Stimulated activated CD8-positive, alpha-beta memory T cell treated with anti-CD3 and anti-CD28 coated beads, Interleukin-4, amount 100 ng/mL, for 4 hours (primary cell): ENCODE measurements around the gene TOP3B.

Experiments used
- DNase-seq, 2 donors: peaks; one replicate each; pipeline ENCODE4 v3.0.0-alpha.2; 2020; ENCODE audit warnings: low read depth in 2 of 2, low spot score in 1 of 2

Gene TOP3B

DNA sequence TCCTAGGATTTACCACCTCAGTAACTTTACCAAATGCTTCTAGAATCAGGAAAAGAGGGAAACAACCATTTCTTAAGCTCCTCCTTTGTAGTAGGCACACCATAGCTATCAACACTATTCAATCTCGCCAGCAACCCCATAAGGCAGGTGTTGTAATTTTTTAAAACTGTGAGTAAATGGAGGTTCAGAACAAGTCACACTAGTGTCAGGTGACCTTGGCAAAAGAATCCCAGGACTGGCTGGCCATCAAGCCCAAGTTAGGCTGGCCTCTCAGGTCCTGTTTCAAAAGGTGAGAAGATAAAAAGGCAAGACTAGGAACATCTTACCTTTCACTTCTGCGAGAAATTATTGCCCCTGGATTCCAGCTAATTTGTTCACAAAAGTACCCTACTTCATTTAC lies 713 bp downstream of the TOP3B start:
- no peak for DNase-seq

DNA sequence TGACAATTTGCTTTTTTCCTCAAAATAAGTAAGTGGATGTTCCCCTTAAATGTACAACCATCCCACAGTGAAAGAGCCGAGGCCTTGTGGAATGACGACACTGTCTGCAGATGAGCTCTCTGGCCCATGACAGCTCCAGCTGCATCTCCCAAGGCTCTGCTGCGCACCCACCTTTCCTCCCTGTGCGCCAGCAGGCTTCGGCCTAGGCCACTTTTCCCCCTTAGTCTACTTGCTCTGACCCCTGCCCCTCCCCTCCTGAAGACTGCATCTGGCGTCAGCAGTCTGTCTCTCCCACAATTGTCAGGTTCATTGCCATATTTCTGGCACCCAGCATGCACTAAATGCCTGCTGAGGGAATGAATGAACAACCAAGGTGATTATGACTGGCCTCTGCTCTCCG lies 2.0 kb downstream of the TOP3B start:
- DNase-seq, result no peak

DNA sequence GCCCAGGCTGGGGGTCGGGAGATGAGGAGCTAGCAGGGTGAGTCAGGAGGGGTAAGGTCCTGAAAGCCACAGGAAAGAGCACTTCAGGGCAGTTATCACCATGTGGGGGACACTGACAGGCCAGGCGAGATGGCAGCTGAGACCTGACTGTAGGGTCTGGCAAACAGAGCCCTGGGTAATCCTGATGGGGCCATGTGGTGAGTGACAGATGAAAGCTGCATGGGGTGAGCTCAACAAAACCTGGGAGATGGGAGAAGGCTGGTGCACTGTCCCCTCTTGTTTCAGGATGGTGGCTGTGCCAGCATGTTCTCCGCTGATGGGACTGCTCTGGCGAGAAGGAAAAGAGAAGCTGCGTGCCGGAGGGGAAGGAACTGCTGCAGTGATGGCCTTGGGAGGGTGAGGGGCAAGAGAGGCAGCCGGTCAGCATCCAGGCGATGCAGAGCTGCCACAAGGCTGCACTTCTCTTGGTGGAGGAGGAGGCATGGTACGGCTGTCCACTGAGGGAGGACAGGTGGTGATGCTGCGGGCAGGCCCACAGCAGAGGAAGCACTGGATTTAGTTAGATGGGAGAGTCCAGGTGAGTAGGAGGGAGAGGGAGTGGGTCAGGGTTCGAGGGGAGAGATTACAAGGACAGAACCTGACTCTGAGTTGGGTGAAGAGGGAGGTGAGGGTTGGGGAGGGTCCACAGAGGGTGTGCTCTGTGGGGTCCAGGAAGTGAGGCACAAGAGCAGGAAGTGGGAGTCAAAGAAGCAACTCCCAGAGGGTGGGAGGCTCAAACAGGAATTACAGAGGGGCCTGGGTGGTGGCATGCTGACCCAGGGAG lies 3.8 kb downstream of the TOP3B start:
- DNase-seq, result no peak

DNA sequence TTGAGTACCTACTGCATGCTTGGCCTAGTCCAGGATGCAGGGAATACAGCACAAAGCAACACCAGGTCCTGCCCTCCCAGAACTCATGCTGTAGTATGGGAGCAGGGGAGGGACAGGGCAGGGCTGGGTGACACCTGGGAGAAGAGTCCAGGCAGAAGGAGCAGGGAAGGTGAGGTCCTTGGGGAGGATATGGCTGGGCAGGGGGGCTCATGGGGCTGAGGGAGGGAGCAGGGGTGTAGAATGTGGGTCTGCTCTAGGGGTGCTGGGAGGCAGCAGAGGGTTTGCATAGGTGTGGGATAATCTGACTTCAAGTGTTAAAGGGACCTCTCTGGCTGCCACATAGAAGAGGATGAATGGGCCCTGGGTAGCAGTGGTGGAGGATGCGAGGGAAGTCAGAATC lies 4.8 kb downstream of the TOP3B start:
- DNase-seq, result no peak

DNA sequence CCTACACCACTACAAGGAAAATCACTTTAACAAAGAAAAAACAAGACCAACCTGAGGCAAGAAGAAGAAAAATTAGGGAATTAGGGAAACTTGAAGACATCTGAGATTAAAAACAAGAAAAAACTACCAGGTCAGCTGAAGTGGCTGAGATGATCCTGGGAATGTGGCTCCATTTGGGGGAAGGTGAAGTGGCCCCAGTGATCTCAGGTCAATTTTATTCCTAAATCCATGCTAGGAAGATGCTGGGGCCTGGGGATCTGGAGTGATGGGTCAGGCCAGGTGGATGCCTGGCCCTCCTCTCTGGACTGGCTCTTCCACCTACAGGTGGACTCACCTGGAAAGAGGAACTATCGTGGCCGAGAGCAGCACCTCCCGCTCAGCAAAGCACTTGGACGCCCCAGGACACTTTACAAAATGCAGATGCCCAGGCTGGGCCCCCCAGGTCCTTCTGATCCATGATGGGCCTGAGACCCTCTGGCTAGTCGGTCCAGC lies 6.7 kb downstream of the TOP3B start:
- no peak for DNase-seq

DNA sequence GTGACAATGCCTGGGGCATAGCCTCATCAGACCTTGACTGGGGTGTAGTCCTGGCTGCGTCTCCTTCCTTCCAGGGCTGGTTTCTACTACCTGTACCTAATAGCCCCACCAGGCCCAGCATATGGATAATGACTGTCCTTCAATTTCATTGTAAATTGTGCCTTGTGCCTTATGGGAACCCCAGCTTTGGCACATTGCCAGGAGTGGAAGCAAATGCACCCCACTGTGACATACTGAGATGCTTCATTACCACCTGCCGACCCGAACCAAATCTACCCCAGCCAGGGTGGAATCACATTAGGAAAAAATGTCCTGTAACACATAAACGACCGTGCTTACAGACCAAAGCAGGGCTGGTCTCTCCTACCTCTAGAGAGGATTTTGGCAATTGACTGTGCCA lies 7.3 kb downstream of the TOP3B start:
- DNase-seq, result no peak

DNA sequence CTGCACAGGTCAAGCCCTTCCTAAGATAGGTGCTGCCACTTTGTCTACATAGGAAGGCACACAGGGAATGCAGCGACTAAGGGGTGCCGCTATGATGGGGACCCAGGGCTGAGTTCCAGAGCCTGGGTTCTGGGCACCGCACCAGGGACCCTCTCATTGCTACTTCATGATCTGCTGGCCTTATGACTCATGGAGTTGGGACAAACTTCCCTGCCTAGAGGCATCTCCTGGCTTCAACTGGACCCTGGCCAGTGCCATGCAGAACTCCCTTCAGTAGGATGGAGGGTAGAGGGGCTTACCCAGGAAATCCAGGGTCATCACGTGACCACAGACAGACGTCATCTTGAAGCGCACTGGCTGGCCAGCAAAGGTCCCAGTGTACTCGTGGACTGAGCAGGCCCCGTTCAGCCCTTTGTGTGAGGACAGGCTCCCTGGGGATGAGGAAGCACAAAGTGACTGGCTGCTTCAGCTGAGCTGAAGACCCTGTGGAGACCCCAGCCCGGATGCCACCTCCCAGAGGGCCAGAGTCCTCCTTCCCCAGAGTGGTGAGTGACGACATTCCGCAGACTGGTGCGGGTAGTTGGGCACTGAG lies 8.4 kb downstream of the TOP3B start:
- no peak for DNase-seq

DNA sequence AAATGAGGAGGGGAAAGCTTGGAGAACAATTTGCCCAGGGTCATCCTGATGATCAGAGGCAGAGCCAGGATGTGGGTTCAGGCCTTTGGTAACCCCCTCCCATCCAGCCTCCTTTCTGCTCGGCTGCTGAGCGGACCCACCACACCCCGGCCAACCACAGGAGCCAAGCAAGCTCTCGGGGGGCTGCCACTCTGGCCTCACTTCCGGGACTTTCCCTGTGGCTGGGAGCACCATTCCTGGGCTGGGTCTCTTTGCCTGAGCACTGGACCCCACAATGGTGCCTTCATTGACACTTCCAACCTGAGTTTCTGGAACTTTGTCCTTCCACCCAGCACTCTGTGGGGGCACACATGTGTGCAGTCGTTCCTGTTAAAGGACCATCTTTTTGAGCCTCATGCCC lies 9.8 kb downstream of the TOP3B start:
- DNase-seq, result no peak

DNA sequence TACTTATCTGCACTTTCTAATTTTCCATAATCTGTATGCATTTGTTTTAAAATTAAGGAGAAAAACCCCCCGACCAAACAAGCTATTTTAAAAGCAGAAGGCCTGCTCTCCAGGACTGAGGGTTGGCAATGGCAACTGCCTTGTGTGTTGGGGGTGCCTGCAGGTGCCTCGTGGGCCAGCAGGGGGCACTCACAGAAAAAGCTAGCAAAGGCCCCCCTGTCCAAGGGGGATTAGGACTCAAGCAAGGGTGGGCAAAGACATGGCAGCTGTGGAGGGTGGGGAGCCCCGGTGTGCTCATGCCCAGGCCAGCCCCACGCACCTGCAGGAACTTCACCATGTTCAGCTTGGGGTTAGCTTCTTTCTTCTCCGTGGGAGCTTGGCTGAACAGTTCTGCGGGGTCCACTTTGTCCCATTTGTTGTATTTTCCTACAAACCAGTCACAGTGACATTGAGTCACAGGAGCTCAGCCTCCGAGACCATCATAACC lies 10.3 kb downstream of the TOP3B start:
- no peak for DNase-seq

DNA sequence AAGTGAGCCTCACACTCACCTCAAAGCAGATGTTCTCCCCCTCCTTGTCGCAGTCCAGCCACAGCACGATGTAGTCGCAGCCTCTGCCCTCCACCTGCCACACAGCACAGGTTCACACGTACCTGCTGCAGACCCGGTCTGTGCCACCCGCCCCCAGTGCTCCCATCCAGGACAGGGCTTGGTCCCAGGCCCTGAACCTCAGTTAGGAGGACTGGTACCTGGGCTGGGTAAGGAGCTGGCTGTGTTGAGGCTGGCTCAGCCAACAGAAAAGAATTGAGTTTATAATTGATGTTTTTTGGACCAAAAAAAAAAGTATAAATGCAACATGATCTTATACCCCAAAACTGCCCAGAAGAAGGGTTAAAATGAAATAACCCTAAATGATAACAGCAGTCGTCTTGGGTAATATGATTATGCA lies 10.7 kb downstream of the TOP3B start:
- DNase-seq, result no peak

DNA sequence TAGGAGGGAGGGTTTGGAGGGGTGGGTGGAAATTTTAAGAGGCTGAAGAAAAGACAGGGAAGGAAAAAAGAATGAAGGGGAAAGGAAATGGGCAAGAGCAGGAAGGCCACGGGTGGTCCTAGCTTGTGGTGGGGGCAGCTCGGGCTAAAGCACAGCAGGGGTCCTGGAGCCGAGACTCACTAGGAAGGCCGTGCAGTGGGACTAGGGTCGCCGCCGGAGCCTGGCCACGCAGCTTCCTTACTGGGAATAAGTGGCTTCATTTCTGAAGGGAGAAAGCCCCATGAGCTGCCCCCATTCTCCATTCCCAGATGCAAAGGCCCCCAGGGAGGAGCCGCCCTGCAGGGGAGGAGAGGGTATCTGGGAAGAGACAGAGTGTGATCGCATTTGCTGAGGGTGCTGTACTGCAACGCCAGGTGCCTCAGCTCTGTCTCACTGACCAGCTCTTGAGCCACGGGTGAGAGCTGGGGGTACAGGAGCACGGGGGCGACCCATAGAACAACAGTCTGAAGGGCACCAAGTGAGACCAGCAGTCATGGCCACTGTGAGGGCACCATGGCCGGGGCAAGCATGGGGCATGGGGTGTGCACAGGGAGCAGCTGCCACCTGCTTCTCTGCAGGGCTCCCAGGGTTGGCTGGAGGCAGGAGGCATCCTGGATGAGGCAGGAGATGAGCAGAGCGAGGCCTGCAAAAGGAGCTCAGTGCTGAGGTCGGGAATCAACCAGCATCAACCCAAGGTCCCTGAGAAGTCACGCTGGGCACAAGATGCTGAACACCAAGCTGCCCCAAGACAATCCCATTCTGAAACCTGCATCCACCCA lies 11.6 kb downstream of the TOP3B start:
- no peak for DNase-seq

DNA sequence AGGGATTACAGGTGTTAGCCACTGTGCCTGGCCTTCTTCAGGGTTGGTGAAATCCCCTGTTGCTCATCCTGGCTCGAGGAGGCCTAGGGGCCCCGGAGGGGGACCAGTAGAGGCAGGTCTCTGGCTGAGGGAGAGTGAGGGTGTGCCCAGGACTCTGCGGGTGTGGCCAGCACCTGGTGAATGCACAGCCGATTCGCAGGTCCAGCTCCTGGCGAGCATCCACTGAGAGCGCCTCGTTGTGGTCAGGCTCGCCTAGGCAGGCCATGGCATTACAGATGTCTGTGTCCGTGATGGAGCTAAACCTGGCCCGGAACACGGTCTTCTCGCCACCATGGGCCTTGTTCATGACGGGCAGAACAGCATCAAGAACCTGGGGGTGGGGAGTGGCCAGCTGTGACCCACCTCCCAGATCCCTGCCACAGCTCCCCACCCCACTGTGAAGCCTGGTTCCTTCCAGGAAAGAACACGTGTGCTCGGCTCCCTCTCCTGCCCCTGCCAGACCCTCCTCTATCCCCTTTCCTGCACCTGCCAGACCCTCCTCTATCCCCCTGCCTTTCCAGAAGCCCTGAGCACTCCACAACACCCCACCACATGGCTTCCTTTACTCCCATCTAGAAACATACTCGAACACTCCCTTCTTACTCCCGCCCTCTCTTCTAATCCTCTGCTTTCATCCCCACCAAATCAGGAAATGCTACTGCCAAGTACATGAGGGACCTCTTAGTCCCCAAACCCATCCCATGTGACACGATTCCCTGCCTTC lies 12.4 kb downstream of the TOP3B start:
- no peak for DNase-seq

DNA sequence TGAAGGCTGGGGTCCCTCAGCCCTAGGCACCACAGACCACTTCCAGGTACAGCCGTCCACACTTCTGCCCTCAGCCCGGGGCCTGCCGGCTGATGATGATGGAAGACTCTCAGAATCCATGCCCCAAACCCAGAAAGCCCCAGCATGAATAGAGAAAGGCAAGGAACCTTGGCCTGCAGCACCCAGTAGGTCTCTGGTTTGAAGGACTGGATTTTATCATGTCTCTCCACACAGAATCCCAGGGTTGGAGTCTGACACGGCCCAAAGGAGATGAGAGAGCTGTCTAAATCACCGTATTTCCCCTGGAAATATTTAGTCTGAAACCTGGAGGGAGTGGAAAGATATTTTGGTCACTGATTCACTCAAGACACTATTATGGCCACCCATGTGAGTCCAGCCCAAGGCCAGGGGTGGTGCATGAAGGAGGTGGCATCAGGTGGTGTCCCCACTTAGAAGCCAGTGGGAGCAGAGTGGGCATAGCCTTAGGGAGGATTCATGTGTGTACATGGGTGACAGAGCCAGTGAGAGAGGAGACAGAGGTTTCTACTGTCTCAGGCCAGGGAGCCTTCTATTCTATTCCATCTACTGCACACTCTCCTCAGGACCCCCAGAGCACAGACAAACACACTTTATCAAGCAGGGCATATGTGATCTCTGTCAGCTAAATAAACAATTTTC lies 14.0 kb downstream of the TOP3B start:
- no peak for DNase-seq

DNA sequence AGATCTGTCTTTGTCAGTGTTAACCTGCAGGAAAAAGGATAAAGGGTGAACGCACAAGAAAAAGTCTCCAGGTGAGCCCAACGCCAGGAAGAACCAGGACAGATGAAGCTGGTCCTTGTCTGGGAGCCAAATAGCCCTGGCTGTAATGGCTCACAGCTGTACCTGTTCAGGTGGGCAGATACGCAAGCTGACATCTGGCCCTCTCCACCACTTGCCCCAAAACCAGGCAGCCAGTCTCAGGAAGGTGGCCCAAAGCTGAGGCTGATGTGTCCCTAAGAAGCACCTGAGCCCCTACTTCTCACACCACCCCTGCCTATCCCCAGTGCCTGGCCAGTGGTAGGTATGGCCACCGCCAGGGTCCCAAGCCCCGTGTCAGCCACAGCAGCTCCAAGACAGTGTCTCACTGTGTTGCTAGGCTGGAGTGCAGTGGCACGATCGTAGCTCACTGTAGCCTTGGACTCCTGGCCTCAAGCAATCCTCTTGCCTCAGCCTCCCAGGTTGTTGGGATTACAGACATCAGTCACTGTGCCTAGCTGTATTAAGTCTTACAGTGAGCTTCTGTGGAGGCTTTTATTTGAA lies 14.8 kb downstream of the TOP3B start:
- DNase-seq, result no peak

DNA sequence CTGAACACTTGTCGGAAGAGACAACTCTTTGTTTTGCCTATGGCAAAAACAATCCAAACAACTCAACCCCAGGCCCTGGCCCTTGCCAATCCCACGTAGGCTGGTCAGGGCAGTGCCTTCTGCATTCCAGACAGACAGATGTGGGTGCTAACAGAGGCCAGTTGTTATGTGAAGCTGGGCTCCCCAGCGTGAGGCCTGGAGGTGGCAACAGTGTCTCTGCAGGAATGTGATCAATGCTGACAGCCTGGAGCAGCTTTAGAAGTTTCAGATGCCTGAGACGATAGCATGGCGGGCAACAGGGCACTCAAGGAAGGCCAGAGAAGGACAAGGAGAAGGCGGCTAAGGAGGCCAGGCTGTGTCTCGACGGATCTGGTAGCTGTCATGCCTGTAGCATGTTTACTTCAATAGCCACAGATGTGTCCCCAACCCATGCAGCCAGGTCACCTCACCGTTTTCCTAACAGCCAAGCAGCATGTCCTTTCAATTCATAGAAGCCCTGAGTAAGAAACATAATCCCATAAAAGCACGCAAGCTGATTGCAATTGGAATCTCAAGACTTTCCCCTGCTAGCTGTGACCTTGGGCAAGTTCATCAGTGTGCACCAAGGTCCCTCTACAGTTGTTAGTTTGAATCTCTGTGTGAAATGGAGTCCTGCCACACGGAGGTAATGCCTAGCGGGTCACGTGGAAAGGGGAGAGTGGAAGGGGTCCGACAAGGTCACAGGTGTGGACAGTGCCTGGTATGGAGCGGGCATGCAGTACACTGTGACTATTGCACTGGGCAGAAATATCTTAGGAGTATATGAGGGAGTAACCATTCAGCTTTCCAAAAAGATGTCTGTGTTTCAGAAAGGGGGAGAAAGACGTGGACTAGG lies 15.7 kb downstream of the TOP3B start:
- no peak for DNase-seq

DNA sequence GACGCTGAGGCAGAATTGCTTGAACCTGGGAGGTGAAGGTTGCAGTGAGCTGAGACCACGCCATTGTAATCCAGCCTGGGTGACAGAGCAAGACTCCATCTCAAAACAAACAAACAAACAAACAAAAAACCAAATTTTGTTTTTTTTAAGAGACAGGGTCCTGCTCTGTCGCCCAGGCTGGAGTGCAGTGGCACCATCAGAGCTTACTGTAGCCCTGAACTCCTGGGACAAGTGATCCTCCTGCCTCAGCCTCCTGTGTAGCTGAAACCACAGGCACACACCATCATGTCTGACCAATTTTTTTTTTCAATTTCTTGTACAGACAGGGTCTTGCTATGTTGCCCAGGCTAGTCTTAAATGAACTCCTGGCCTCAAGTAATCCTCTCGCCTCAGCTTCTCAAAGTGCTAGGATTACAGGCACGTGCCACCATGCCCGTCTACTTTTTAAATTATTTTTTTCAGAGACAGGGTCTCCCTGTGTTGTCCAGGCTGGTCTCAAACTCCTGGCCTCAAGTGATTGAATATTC lies 16.8 kb downstream of the TOP3B start:
- no peak for DNase-seq

DNA sequence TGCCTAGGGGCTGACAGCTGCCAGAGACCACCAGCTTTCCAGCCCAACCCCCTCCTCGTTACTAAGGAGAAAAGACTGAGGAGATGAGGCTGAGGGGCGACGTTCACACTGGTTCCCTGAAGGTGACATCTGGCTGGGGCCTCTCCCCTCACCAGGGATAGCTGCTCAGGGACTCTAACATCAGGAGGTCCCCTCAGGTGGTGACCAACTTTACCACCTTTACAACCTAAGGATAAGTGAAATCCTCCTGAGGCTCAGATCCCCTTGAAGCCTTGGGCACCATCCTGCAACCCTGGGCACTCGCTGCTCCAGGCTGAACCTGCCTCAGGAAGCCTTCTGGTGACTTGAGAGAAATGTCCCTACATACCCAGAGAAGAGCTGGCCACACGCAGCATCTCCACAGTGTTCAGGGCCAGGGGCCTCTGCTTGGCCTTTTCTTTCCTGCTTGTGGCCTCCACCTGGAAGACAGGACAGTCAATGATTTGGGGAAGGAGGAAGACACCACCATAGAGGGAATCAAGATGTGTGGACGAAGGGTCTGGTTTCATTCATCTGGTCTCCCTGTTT lies 17.6 kb downstream of the TOP3B start:
- no peak for DNase-seq

DNA sequence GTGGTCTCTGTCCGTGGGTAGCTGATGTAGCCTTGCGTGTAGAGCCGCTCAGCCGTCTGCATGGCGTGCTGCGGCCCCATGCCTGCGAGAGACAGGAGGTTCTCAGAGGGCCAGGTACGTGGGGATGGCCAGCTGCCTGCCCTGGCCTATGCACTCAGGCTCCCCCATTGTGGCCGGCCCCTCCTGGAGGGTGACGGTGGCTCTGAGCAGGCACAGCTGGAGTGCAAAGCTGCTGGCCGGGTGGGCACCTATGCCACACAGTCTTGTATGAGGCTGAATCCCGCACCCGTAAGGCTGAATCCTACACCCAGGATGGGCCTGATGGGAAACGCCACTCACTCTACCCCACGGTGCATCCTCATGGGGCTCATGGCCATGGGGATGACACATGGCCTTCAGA lies 18.4 kb downstream of the TOP3B start:
- DNase-seq, result no peak

DNA sequence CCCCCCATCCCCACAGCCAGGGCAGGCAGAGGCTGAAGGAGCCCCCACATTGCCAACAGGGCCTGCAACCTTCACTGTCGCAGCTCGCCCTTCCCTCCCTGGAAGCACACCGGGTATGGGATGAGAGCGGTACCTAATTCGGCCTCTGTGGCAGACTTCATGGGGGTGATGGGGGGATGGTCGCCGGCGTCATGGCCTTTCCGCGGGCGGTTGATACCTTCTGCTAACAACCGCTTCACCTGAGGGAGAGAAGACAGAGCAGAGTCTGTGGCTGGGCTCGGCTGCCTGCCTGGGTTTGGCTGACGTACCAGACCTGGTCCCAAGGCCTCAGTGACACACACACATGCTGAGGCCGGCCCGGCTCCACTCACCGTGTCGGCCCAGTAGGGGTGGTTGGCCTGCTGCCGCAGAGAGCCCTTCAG lies 18.8 kb downstream of the TOP3B start:
- DNase-seq, result no peak
